Left lung (tissue), 10 donors: Measurements from ENCODE around the gene KCNK5. TPM values are rescaled to one million over a fixed set of nuclear protein-coding genes. Genes with fewer than 3 reads are reported as not detected.
A peak's percentile ranks its signal among the peaks of the same experiment; 100 is the strongest.

ENCODE experiments used
- ATAC-seq: fragments of 200-7000 bp; cut with Tn5 transposase; one replicate; pipeline ENCODE4 v1.9.1; 2020; ENCODE audit warnings: moderate library complexity
- DNase-seq, 4 donors: peaks; one replicate each; pipeline ENCODE4 v3.0.0-alpha.2; 2013 to 2020
- H3K27ac ChIP-seq, 2 donors: fragments of 200-600 bp; sonication (generic) in 1 of 2; one replicate each; pipeline versions ENCODE4 v1.5.0 to v1.8.0; 2020 to 2021
- H3K27me3 ChIP-seq, 2 donors: fragments of 200-600 bp; sonication (generic) in 1 of 2; one replicate each; pipeline versions ENCODE4 v1.5.0 to v1.8.0; 2020 to 2021
- H3K36me3 ChIP-seq, 2 donors: fragments of 200-600 bp; sonication (generic) in 1 of 2; one replicate each; pipeline versions ENCODE4 v1.5.0 to v1.8.0; 2020 to 2021
- H3K4me1 ChIP-seq, 2 donors: fragments of 200-600 bp; one replicate each; pipeline ENCODE4 v1.8.0; 2021
- H3K4me3 ChIP-seq, 2 donors: fragments of 200-600 bp; sonication (generic) in 1 of 2; one replicate each; pipeline versions ENCODE4 v1.5.0 to v1.8.0; 2020 to 2021; ENCODE audit warnings: mild to moderate bottlenecking in 1 of 2
- H3K9me3 ChIP-seq, 2 donors: fragments of 200-600 bp; sonication (generic) in 1 of 2; one replicate each; pipeline versions ENCODE4 v1.5.0 to v1.8.0; 2020 to 2021
- intact Hi-C, 2 donors: fragments of 100-400 bp; cut with DNase I; formaldehyde crosslinking; loops; one replicate each; pipeline versions ENCODE4 v1.11.2 to v1.14.2; 2022
- polyA plus RNA-seq, 6 donors: library from polyadenylated mRNA; unstranded; fragments of 120-200 nt; gene quantifications; one replicate each; pipeline ENCODE4 v1.2.1, GENCODE V29; 2013; ENCODE audit not compliant: insufficient read length in 6 of 6
- total RNA-seq, 2 donors: library from RNA; stranded (reverse); fragmentation: NEBNext Ultra II Directional; extraction: Animal tissue kit (Norgen Biotek cat#: 25700); gene quantifications; one replicate each; pipeline ENCODE4 v1.2.1, GENCODE V29; 2021
- TF ChIP-seq, protein P1 (sequence below), 2 donors: fragments of 200-600 bp; sonication (generic) in 1 of 2; IDR thresholded peaks; one replicate each; pipeline versions ENCODE4 v1.5.0 to v1.8.0; 2021; ENCODE audit warnings: antibody characterized with exemption in 2 of 2
- donor health status: DM: no; HTN: yes; CAD: no.
- donor health status: DM: no; HTN: no; CAD: no.

The KCNK5 gene
- total and polyA plus RNA-seq, 8 donors: 12.6 to 26.4 (median 22.8) TPM

GRCh38 chr6:39204160-39204495 is 25.1 kb downstream of the KCNK5 start:
- Histone ChIP-seq H3K27me3 (no peaks in the 10 kb centered on the region), H3K9me3 (no peaks in the 10 kb centered on the region), H3K36me3 (no peaks in the 10 kb centered on the region), H3K4me1 (peaks cover 12 to 52% of the 10 kb centered on the region in 2 donors), H3K27ac (peak overlapping the region; percentile 46 to 64), H3K4me3 (no peak overlapping the region)
- no peak for ATAC-seq
- TF ChIP-seq, protein P1, sequence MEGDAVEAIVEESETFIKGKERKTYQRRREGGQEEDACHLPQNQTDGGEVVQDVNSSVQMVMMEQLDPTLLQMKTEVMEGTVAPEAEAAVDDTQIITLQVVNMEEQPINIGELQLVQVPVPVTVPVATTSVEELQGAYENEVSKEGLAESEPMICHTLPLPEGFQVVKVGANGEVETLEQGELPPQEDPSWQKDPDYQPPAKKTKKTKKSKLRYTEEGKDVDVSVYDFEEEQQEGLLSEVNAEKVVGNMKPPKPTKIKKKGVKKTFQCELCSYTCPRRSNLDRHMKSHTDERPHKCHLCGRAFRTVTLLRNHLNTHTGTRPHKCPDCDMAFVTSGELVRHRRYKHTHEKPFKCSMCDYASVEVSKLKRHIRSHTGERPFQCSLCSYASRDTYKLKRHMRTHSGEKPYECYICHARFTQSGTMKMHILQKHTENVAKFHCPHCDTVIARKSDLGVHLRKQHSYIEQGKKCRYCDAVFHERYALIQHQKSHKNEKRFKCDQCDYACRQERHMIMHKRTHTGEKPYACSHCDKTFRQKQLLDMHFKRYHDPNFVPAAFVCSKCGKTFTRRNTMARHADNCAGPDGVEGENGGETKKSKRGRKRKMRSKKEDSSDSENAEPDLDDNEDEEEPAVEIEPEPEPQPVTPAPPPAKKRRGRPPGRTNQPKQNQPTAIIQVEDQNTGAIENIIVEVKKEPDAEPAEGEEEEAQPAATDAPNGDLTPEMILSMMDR (IDR thresholded peaks at IDR 0.05): no peak
- no peak for DNase-seq
- intact Hi-C loops: no loop called here

- no peak overlapping the region for H3K4me3 ChIP-seq
- H3K27me3 ChIP-seq: no peaks in the 10 kb centered on the region
- peak overlapping the region; percentile 46 to 64 for H3K27ac ChIP-seq
- TF ChIP-seq, protein P1 (IDR thresholded peaks at IDR 0.05): no peak
- intact Hi-C loops: no loop called here
- no peaks in the 10 kb centered on the region for H3K9me3 ChIP-seq
- H3K36me3 ChIP-seq: no peaks in the 10 kb centered on the region
- DNase-seq (peak in 2 of 4 donors; percentile 87 to 88), ATAC-seq (peak; percentile 76)
- peaks cover 9 to 47% of the 10 kb centered on the region in 2 donors for H3K4me1 ChIP-seq
These were observed 25.7 kb downstream of the KCNK5 start for GRCh38 chr6:39203436-39204159.

DNA sequence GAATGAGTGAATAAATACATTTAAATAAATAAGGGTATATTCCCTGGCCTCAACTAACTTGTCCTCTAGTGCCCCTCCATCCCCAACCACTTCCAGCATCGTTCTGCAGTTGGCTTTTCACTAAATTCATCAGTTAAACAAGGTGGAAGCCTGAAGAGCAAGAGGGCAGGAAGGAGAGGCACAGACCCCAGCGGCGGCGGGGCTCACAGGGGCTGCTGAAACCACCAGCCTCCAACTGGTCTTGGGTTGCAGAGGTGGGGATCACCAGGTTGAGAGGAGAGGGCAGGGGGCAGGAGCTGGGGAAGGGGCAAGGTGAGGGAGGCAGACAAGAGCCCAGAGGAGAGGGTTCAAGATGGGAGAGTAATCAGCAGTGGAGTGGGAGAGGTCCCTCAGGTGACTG is 27.1 kb downstream of the KCNK5 start:
- ATAC-seq: no peak
- H3K27ac ChIP-seq: no peak overlapping the region
- H3K9me3 ChIP-seq: no peaks in the 10 kb centered on the region
- H3K4me3 ChIP-seq: no peak overlapping the region
- intact Hi-C loops: no loop called here
- H3K4me1 ChIP-seq: peaks cover 9 to 39% of the 10 kb centered on the region in 2 donors
- no peaks in the 10 kb centered on the region for H3K36me3 ChIP-seq
- TF ChIP-seq, protein P1 (IDR thresholded peaks at IDR 0.05): no peak
- no peak for DNase-seq
- no peaks in the 10 kb centered on the region for H3K27me3 ChIP-seq

DNA sequence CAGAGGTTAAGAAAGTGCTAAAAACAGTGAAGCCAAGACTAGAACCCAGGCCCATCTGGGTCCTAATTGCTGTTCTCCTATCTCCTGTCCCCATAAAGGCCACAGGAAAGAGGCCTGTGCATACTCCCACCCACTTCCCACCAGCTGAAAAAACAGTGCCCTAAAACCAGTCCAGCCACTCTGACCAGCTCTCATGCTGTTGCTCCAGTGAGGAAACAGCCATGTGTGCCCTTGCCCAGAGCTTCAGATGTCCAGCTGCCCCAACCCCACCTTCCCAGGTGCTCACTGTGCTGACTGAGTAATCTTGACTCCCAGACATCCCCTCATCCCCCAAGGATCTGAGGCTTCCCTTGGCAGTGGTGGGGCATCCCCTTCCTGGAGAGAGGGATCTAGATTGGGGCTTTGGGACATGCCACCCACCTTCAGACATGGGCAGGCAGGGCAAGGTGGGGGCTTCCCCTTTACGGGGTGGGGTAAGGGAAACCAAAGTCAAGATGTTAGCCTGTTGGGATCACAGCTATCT is 28.7 kb downstream of the KCNK5 start:
- TF ChIP-seq, protein P1 (IDR thresholded peaks at IDR 0.05): no peak
- DNase-seq (no peak), ATAC-seq (peak; percentile 45)
- peaks cover 0 to 2% of the 10 kb centered on the region in 2 donors for H3K36me3 ChIP-seq
- H3K4me1 ChIP-seq: peaks cover 5 to 39% of the 10 kb centered on the region in 2 donors
- H3K27ac ChIP-seq: no peak overlapping the region
- intact Hi-C loops: no loop called here
- no peak overlapping the region for H3K4me3 ChIP-seq
- H3K27me3 ChIP-seq: no peaks in the 10 kb centered on the region
- H3K9me3 ChIP-seq: no peaks in the 10 kb centered on the region

GRCh38 chr6:39199976-39200375 is 29.3 kb downstream of the KCNK5 start:
- TF ChIP-seq, protein P1 (IDR thresholded peaks at IDR 0.05): no peak
- intact Hi-C loops: no loop called here

More at GRCh38 chr6:39199976-39200375, 29.3 kb downstream of the KCNK5 start:
- H3K36me3 ChIP-seq: peaks cover 0 to 8% of the 10 kb centered on the region in 2 donors
- no peak for ATAC-seq
- no peak overlapping the region for H3K27ac ChIP-seq
- no peaks in the 10 kb centered on the region for H3K9me3 ChIP-seq
- peaks cover 5 to 35% of the 10 kb centered on the region in 2 donors for H3K4me1 ChIP-seq
- no peaks in the 10 kb centered on the region for H3K27me3 ChIP-seq
- no peak overlapping the region for H3K4me3 ChIP-seq
- no peak for DNase-seq
